ENCODE data around the gene ZIM2. TPM values are rescaled to one million over a fixed set of nuclear protein-coding genes. Genes with fewer than 3 reads are reported as not detected.

ZIM2 gene
- total and polyA plus RNA-seq, 2 donors (not counting 1 experiment from before 2014, with no cell fraction given), result not detected

DNA sequence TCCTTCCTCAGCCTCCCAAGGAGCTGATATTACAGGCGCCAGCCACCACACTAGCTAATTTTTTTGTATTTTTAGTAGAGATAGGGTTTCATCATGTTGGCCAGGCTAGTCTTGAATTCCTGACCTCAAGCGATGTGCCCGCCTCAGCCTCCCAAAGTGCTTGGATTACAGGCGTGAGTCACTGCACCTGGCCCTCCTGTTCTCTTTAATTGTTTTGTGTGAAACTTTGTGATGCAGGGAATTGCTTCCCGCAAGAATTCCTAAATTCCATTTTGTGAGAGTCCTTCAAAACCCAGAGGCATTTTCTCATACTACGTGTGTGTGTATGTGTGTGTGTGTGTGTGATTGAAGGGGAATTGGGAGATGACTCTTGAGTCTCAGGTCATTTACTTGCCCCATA is 104.0 kb downstream of the ZIM2 start:
- Histone ChIP-seq H3K4me2 (replicated peaks; ENCODE audit: low read depth, low read length, poor library complexity, severe bottlenecking) (no peak overlapping the region), H3K9me3 (ENCODE audit: control extremely low read depth in 1 of 3, control insufficient read depth in 2 of 3, insufficient read depth in 1 of 3, low read length in 2 of 3) (peaks cover 0 to 40% (median 4%) of the 10 kb centered on the region in 3 donors), H2AFZ (ENCODE audit: insufficient read depth, low read depth, low read length, poor library complexity, severe bottlenecking) (no peak overlapping the region), H4K20me1 (ENCODE audit: control insufficient read depth, insufficient read depth, low read length, poor library complexity, severe bottlenecking) (no peaks in the 10 kb centered on the region), H3K4me1 (ENCODE audit: control insufficient read depth in 2 of 2, insufficient read depth in 2 of 2, low read length in 2 of 2) (no peaks in the 10 kb centered on the region), H3K27ac (ENCODE audit: low read length in 2 of 2) (no peak overlapping the region), H3K36me3 (replicated peaks in 1 of 2; ENCODE audit: control extremely low read depth in 1 of 2, control insufficient read depth in 1 of 2, extremely low read depth in 1 of 2, insufficient read depth in 2 of 2, low read length in 1 of 2) (no peaks in the 10 kb centered on the region), H3K4me3 (ENCODE audit: control extremely low read depth in 1 of 5, extremely low read depth in 1 of 5, insufficient read depth in 1 of 5, low read depth in 2 of 5, low read length in 4 of 5) (no peak overlapping the region), H3K9ac (ENCODE audit: low read length) (no peak overlapping the region), H3K79me2 (ENCODE audit: control insufficient read depth, insufficient read depth, low read length) (no peaks in the 10 kb centered on the region), H3K27me3 (replicated peaks in 1 of 4; ENCODE audit: control extremely low read depth in 1 of 4, control insufficient read depth in 3 of 4, insufficient read depth in 4 of 4, low read length in 3 of 4) (no peaks in the 10 kb centered on the region)
- H3K27ac Mint-ChIP-seq, result no peak overlapping the region
- intact Hi-C loops (cut with micrococcal nuclease), result no loop called here
- CTCF ChIA-PET, result no interaction called here
- 100% methylated on average over 2 of the region's 6 CpGs for WGBS (ENCODE audit: insufficient coverage)
- H3K27me3 Mint-ChIP-seq, result no peaks in the 10 kb centered on the region
- no peak for ATAC-seq (ENCODE audit: low read depth)
- peaks cover 14% of the 10 kb centered on the region for H3K9me3 Mint-ChIP-seq (ENCODE audit: insufficient read depth)
- TF ChIP-seq EZH2 (IDR thresholded peaks at IDR 0.05; ENCODE audit: borderline replicate concordance, insufficient read depth, low read depth, low read length, poor library complexity, severe bottlenecking), result no peak
- TF ChIP-seq, protein P1, sequence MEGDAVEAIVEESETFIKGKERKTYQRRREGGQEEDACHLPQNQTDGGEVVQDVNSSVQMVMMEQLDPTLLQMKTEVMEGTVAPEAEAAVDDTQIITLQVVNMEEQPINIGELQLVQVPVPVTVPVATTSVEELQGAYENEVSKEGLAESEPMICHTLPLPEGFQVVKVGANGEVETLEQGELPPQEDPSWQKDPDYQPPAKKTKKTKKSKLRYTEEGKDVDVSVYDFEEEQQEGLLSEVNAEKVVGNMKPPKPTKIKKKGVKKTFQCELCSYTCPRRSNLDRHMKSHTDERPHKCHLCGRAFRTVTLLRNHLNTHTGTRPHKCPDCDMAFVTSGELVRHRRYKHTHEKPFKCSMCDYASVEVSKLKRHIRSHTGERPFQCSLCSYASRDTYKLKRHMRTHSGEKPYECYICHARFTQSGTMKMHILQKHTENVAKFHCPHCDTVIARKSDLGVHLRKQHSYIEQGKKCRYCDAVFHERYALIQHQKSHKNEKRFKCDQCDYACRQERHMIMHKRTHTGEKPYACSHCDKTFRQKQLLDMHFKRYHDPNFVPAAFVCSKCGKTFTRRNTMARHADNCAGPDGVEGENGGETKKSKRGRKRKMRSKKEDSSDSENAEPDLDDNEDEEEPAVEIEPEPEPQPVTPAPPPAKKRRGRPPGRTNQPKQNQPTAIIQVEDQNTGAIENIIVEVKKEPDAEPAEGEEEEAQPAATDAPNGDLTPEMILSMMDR (IDR thresholded peaks at IDR 0.05), result no peak
- no peak overlapping the region for H3K4me3 Mint-ChIP-seq
- no peaks in the 10 kb centered on the region for H3K4me1 Mint-ChIP-seq
- DNase-seq, result no peak
- POLR2A ChIA-PET, result no interaction called here

DNA sequence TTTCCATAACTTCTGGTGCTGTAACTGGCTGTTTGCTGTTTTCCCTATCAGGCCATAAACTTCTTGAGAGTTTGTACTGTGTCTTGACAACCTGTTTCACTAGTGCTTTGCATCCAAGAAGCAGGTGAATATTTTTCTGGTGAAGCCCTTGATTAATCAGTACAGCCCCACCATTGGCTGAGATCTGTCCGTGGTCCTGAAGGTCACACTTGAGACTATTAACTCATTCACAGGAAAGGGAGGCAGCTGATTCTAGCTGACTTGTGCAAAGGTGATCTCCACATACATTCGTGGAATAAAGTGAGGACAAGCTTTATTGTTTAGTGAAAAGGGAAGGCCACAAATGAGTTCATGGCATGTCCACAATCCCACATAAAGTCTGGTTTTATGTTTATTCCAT is 107.5 kb downstream of the ZIM2 start:
- H3K79me2 ChIP-seq (ENCODE audit: control insufficient read depth, insufficient read depth, low read length), result no peaks in the 10 kb centered on the region
- H3K27me3 ChIP-seq (replicated peaks in 1 of 4; ENCODE audit: control extremely low read depth in 1 of 4, control insufficient read depth in 3 of 4, insufficient read depth in 4 of 4, low read length in 3 of 4), result no peaks in the 10 kb centered on the region
- H4K20me1 ChIP-seq (ENCODE audit: control insufficient read depth, insufficient read depth, low read length, poor library complexity, severe bottlenecking), result no peaks in the 10 kb centered on the region
- H3K4me3 ChIP-seq (ENCODE audit: control extremely low read depth in 1 of 5, extremely low read depth in 1 of 5, insufficient read depth in 1 of 5, low read depth in 2 of 5, low read length in 4 of 5), result no peak overlapping the region
- WGBS (ENCODE audit: insufficient coverage), result no CpG with 5 or more reads among the region's 2 CpGs
- H3K27ac ChIP-seq (ENCODE audit: low read length in 2 of 2), result no peak overlapping the region
- DNase-seq (no peak), ATAC-seq (ENCODE audit: low read depth) (no peak)
- TF ChIP-seq, protein P1 (IDR thresholded peaks at IDR 0.05), result no peak
- no peak for TF ChIP-seq EZH2 (IDR thresholded peaks at IDR 0.05; ENCODE audit: borderline replicate concordance, insufficient read depth, low read depth, low read length, poor library complexity, severe bottlenecking)
- H3K36me3 ChIP-seq (replicated peaks in 1 of 2; ENCODE audit: control extremely low read depth in 1 of 2, control insufficient read depth in 1 of 2, extremely low read depth in 1 of 2, insufficient read depth in 2 of 2, low read length in 1 of 2), result no peaks in the 10 kb centered on the region
- Mint-ChIP-seq H3K27me3 (no peaks in the 10 kb centered on the region), H3K4me3 (no peak overlapping the region), H3K27ac (no peak overlapping the region), H3K9me3 (ENCODE audit: insufficient read depth) (peaks cover 17% of the 10 kb centered on the region), H3K4me1 (no peaks in the 10 kb centered on the region)
- no peak overlapping the region for H2AFZ ChIP-seq (ENCODE audit: insufficient read depth, low read depth, low read length, poor library complexity, severe bottlenecking)
- intact Hi-C loops (cut with micrococcal nuclease), result no loop called here
- ChIA-PET POLR2A (no interaction called here), CTCF (no interaction called here)
- no peak overlapping the region for H3K9ac ChIP-seq (ENCODE audit: low read length)
- no peaks in the 10 kb centered on the region for H3K4me1 ChIP-seq (ENCODE audit: control insufficient read depth in 2 of 2, insufficient read depth in 2 of 2, low read length in 2 of 2)
- peaks cover 0 to 50% (median 4%) of the 10 kb centered on the region in 3 donors for H3K9me3 ChIP-seq (ENCODE audit: control extremely low read depth in 1 of 3, control insufficient read depth in 2 of 3, insufficient read depth in 1 of 3, low read length in 2 of 3)
- no peak overlapping the region for H3K4me2 ChIP-seq (replicated peaks; ENCODE audit: low read depth, low read length, poor library complexity, severe bottlenecking)
